Lower leg skin (tissue), 4 donors: ENCODE results near the gene MAP9. TPM values are rescaled to one million over a fixed set of nuclear protein-coding genes. Genes with fewer than 3 reads are reported as not detected.

Source experiments
- DNase-seq, 2 donors: peaks; one replicate each; pipeline ENCODE4 v3.0.0-alpha.2; 2019; ENCODE audit warnings: low spot score in 2 of 2
- H3K4me3 ChIP-seq: fragments of 200-600 bp; sonication (generic); 2 replicates; pipeline ENCODE4 v1.5.1; 2017; ENCODE audit warnings: mild to moderate bottlenecking, low read depth; ENCODE audit not compliant: poor library complexity, severe bottlenecking
- CTCF ChIP-seq, 3 donors: fragments of 450-650 bp; IDR thresholded peaks; one replicate each; pipeline ENCODE4 v1.5.1; 2016; ENCODE audit warnings: antibody characterized with exemption in 3 of 3, mild to moderate bottlenecking in 3 of 3, moderate library complexity in 2 of 3
- POLR2A ChIP-seq, 2 donors: fragments of 450-650 bp; IDR thresholded peaks; one replicate each; pipeline ENCODE4 v1.6.1; 2016 to 2017; ENCODE audit warnings: antibody characterized with exemption in 2 of 2, mild to moderate bottlenecking in 1 of 2, moderate library complexity in 1 of 2
- WGBS, 2 donors: methylation state at CpG; one replicate each; pipeline ENCODE4 v1.1.5; 2018; 5-methylcytosine and 5-hydroxymethylcytosine counted together
- intact Hi-C: fragments of 100-400 bp; cut with DNase I; formaldehyde crosslinking; loops from one replicate; pipeline ENCODE4 v1.15.0; 2023; ENCODE audit warnings: low total_unique reads
- total RNA-seq, 4 donors: library from RNA; depleted of rRNA; stranded (reverse); fragments of >200 nt; gene quantifications; one replicate each; pipeline ENCODE4 v1.1.0, GENCODE V29; 2016

MAP9 gene
- total RNA-seq, 4 donors from 2014 or later, result 0.15 to 1.8 (median 1.3) TPM

- WGBS, 2 donors, result 80 to 86% methylated on average over 1 of the region's 1 CpG
- no peak for TF ChIP-seq CTCF (IDR thresholded peaks at IDR 0.05)
- intact Hi-C loops, result no loop called here
- no peak for DNase-seq
- no peak overlapping the region for H3K4me3 ChIP-seq
Measured at GRCh38 chr4:155408796-155409195, 32.0 kb upstream of the MAP9 start.

- WGBS, 2 donors, result 57 to 64% methylated on average over 1 of the region's 1 CpG
- TF ChIP-seq CTCF (IDR thresholded peaks at IDR 0.05) (no peak), POLR2A (IDR thresholded peaks at IDR 0.05) (no peak)
- DNase-seq, result no peak
- H3K4me3 ChIP-seq, result no peak overlapping the region
- intact Hi-C loops, result no loop called here
Measured at GRCh38 chr4:155407480-155407879, 30.7 kb upstream of the MAP9 start.

- WGBS, 2 donors, result 26 to 40% methylated on average over 2 of the region's 2 CpGs
- TF ChIP-seq CTCF (IDR thresholded peaks at IDR 0.05) (no peak), POLR2A (IDR thresholded peaks at IDR 0.05) (no peak)
- intact Hi-C loops, result no loop called here
Measured at GRCh38 chr4:155405059-155405458, 28.3 kb upstream of the MAP9 start.

GRCh38 chr4:155403886-155404285 is 27.1 kb upstream of the MAP9 start:
- no peak overlapping the region for H3K4me3 ChIP-seq
- DNase-seq, result no peak
- WGBS, 2 donors, result 7 to 8% methylated on average over 4 of the region's 4 CpGs
- TF ChIP-seq POLR2A (IDR thresholded peaks at IDR 0.05) (no peak), CTCF (IDR thresholded peaks at IDR 0.05) (no peak)
- intact Hi-C loops, result no loop called here

More at GRCh38 chr4:155405059-155405458, 28.3 kb upstream of the MAP9 start:
- no peak overlapping the region for H3K4me3 ChIP-seq
- no peak for DNase-seq

GRCh38 chr4:155402941-155403340 is 26.2 kb upstream of the MAP9 start:
- intact Hi-C loops, result no loop called here
- WGBS, 2 donors, result 63 to 66% methylated on average over 2 of the region's 2 CpGs
- TF ChIP-seq POLR2A (IDR thresholded peaks at IDR 0.05) (no peak), CTCF (IDR thresholded peaks at IDR 0.05) (no peak)
- DNase-seq, result no peak
- H3K4me3 ChIP-seq, result no peak overlapping the region

GRCh38 chr4:155400893-155401292 is 24.1 kb upstream of the MAP9 start:
- 40 to 47% methylated on average over 2 of the region's 2 CpGs for WGBS, 2 donors
- no peak overlapping the region for H3K4me3 ChIP-seq
- intact Hi-C loops, result no loop called here
- DNase-seq, result no peak
- no peak for TF ChIP-seq POLR2A (IDR thresholded peaks at IDR 0.05)
- no peak for TF ChIP-seq CTCF (IDR thresholded peaks at IDR 0.05)
